Activated CD8-positive, alpha-beta T cell treated with anti-CD3 and anti-CD28 coated beads for 36 hours (primary cell): Measurements from ENCODE around the gene VSTM4. TPM values are rescaled to one million over a fixed set of nuclear protein-coding genes. Genes with fewer than 3 reads are reported as not detected.

ENCODE experiments used
- ATAC-seq: fragments of 200-7000 bp; cut with Tn5 transposase; one replicate; pipeline ENCODE4 v1.10.0; 2021; ENCODE audit warnings: mild to moderate bottlenecking, moderate library complexity
- CTCF ChIA-PET: fragments of 350-600 bp; sonication (Branson Sonifier 250); formaldehyde crosslinking; loops from one replicate; lab custom pipeline; 2021; ENCODE audit warnings: antibody characterized with exemption; lab: Charles Lee
- POLR2A ChIA-PET: fragments of 350-600 bp; sonication (Branson Sonifier 250); formaldehyde crosslinking; loops from one replicate; lab custom pipeline; 2021; ENCODE audit warnings: antibody characterized with exemption; lab: Charles Lee
- DNase-seq: peaks from one replicate; pipeline ENCODE4 v3.0.0-alpha.2; 2020
- H3K27ac Mint-ChIP-seq: one replicate; pipeline ENCODE4 v1.8.0; 2021; ENCODE audit warnings: mild to moderate bottlenecking, mixed read lengths
- H3K27me3 Mint-ChIP-seq: one replicate; pipeline ENCODE4 v1.8.0; 2021; ENCODE audit warnings: mixed read lengths
- H3K36me3 Mint-ChIP-seq: one replicate; pipeline ENCODE4 v1.8.0; 2021; ENCODE audit warnings: low read depth, mixed read lengths
- H3K4me1 Mint-ChIP-seq: one replicate; pipeline ENCODE4 v1.8.0; 2021; ENCODE audit warnings: low read depth, mixed read lengths
- H3K4me3 Mint-ChIP-seq: one replicate; pipeline ENCODE4 v1.8.0; 2021; ENCODE audit warnings: mild to moderate bottlenecking, moderate library complexity, mixed read lengths
- H3K9me3 Mint-ChIP-seq: one replicate; pipeline ENCODE4 v1.8.0; 2021; ENCODE audit warnings: mixed read lengths
- intact Hi-C: fragments of 100-400 bp; cut with micrococcal nuclease; formaldehyde crosslinking; loops from one replicate; pipeline ENCODE4 v1.10.0; 2022
- total RNA-seq, 2 experiments: library from RNA; stranded (reverse); gene quantifications; one replicate each; pipeline ENCODE4 v1.2.3, GENCODE V29; 2021
- TF ChIP-seq, protein P1 (sequence below): fragments of 200-600 bp; IDR thresholded peaks from one replicate; pipeline ENCODE4 v1.8.0; 2022; ENCODE audit warnings: antibody characterized with exemption, mild to moderate bottlenecking

The VSTM4 gene
- total RNA-seq, 2 experiments from 2014 or later = 0.04 to 0.09 TPM

DNA sequence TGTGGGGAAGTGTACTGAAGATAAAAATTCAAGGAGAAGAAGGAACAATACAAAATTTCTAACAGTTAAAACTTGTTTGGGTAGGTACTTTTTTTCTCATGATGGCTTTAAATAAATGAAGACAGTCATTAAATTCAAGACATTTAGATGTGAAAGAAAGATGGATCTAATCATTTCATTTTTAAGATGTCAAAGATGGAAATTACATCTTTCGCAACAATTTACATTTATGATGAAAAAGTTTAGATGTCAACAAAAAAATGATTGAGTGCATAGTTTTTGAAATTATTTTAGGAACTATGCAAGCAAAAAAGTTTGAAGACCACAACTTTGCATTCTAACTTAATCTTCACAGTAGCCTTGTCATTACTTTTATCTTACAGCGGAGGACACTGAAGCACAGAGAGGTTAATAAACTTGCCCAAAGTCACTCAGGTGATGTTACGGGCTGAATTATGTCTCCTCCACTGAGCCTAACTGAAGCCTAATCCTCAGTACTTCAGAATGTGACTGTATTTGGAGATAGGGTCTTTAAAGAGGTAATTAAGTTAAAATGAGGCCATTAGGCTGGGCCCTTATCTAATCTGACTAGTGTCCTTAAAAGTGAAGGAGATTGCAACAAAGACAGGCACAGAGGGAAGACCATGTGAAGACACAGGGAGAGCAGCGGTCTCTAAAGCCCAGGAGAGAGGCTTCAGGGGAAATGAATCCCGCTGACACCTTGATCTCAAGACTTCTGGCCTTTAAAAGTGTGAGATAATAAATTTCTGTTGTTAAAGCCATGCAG lies 48.2 kb downstream of the VSTM4 start:
- TF ChIP-seq, protein P1, sequence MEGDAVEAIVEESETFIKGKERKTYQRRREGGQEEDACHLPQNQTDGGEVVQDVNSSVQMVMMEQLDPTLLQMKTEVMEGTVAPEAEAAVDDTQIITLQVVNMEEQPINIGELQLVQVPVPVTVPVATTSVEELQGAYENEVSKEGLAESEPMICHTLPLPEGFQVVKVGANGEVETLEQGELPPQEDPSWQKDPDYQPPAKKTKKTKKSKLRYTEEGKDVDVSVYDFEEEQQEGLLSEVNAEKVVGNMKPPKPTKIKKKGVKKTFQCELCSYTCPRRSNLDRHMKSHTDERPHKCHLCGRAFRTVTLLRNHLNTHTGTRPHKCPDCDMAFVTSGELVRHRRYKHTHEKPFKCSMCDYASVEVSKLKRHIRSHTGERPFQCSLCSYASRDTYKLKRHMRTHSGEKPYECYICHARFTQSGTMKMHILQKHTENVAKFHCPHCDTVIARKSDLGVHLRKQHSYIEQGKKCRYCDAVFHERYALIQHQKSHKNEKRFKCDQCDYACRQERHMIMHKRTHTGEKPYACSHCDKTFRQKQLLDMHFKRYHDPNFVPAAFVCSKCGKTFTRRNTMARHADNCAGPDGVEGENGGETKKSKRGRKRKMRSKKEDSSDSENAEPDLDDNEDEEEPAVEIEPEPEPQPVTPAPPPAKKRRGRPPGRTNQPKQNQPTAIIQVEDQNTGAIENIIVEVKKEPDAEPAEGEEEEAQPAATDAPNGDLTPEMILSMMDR = no peak
- ATAC-seq = no peak
- no peak overlapping the region for H3K4me3 Mint-ChIP-seq
- ChIA-PET POLR2A (no interaction called here), CTCF (no interaction called here)
- DNase-seq = no peak
- peaks cover 7% of the 10 kb centered on the region for H3K9me3 Mint-ChIP-seq
- H3K4me1 Mint-ChIP-seq = no peaks in the 10 kb centered on the region
- intact Hi-C loops = no loop called here
- H3K36me3 Mint-ChIP-seq = peaks cover 3% of the 10 kb centered on the region
- H3K27ac Mint-ChIP-seq = no peak overlapping the region
- H3K27me3 Mint-ChIP-seq = peaks cover 13% of the 10 kb centered on the region

DNA sequence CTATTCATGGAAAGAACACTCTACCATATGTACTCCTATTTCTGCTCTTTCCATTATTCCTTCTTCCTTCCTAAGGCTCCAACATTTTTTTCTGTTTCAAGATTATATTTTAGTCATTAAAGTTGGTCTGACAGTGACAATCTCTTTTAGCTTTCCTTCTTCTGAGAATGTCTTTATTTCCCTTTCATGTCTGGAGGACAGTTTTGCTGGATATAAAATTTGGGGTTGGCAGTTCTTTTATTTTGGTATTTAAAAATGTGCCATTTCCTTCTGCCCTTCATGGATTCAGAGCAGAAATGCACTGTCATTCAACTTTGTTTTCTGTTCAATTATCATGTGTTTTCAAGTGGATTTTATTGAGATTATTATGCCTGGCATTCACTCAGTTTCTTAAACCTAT lies 53.1 kb downstream of the VSTM4 start:
- H3K4me1 Mint-ChIP-seq = no peaks in the 10 kb centered on the region
- CTCF ChIA-PET = no interaction called here
- H3K36me3 Mint-ChIP-seq = peaks cover 3% of the 10 kb centered on the region
- peaks cover 13% of the 10 kb centered on the region for H3K27me3 Mint-ChIP-seq
- intact Hi-C loops = no loop called here
- H3K9me3 Mint-ChIP-seq = peaks cover 17% of the 10 kb centered on the region
- H3K27ac Mint-ChIP-seq = no peak overlapping the region
- ATAC-seq (no peak), DNase-seq (no peak)
- TF ChIP-seq, protein P1 = no peak
- POLR2A ChIA-PET = no interaction called here
- no peak overlapping the region for H3K4me3 Mint-ChIP-seq

DNA sequence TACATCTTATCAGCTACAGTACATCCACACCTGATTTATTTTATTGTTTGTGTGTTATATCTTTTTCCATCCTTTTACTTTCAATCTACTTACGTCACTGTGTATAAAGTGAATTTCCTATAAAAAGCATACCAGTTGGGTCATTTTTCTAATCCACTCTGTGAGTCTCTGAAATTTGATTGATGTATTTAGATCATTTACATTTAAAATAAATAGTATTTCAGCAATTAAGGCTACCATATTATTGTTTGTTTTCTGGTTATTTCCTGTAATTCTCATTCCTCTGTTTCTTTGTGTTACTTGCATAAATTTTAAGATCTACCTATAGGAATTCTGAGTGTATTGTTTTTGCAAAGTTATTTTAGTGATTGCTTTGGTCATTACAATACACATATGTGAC lies 53.7 kb downstream of the VSTM4 start:
- DNase-seq (no peak), ATAC-seq (no peak)
- ChIA-PET CTCF (no interaction called here), POLR2A (no interaction called here)
- TF ChIP-seq, protein P1 = no peak
- no peak overlapping the region for H3K4me3 Mint-ChIP-seq
- no peak overlapping the region for H3K27ac Mint-ChIP-seq
- H3K4me1 Mint-ChIP-seq = no peaks in the 10 kb centered on the region
- intact Hi-C loops = no loop called here
- H3K9me3 Mint-ChIP-seq = peaks cover 17% of the 10 kb centered on the region
- H3K36me3 Mint-ChIP-seq = peaks cover 3% of the 10 kb centered on the region
- peaks cover 13% of the 10 kb centered on the region for H3K27me3 Mint-ChIP-seq

DNA sequence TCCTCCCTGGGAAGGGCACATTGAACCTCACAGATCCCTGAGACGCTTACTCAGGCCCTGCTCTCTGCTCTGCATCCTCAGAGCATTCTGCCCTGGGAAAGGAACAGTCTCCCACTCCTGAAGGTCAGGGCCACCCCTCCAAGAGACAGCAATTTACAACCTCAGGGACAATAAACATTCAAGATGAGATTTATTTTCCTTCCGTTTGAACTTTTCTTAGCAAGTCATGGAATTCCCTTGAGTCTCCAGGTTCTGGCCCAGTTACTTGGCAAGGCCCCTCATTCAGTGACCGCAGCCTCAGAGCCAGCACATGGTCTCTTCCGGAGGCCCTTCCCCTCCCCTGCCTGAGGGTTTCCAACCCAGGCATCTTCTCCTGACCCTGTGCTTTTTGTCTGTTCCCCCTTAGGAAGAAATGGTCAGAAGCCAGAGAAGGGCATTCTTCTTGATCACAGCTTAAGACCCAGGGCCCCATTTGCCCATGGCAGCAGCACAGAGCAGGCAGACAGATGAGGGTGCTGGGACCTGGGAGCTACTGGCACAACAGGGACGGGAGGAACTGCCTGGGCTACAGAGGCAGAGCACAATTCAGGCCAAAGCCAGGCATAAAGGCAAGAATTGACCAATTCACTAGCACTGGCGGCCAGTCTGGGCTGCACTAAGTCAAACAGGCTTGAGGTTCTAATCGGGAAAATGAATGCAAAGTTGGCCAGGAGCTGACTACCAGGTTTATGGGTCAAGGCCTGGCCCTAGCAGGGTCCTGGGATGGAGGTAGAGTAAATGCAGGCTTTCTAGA lies 56.7 kb downstream of the VSTM4 start:
- TF ChIP-seq, protein P1 = no peak
- no peak for DNase-seq
- ATAC-seq = no peak
- Mint-ChIP-seq H3K4me1 (no peaks in the 10 kb centered on the region), H3K27me3 (peaks cover 3% of the 10 kb centered on the region), H3K9me3 (peaks cover 17% of the 10 kb centered on the region), H3K27ac (no peak overlapping the region), H3K36me3 (peaks cover 3% of the 10 kb centered on the region), H3K4me3 (no peak overlapping the region)
- POLR2A ChIA-PET = no interaction called here
- intact Hi-C loops = no loop called here
- CTCF ChIA-PET = no interaction called here
